GM21825 (cell line): ENCODE results near the gene CEBPG.

ENCODE experiments used
- ATAC-seq: cut with Tn5 transposase; IDR thresholded peaks from one replicate; pipeline ENCODE4 v1.9.1; 2021; ENCODE audit warnings: mild to moderate bottlenecking, moderate library complexity; ENCODE audit not compliant: unreplicated experiment

The CEBPG gene

GRCh38 chr19:33381101-33381500 lies 7.6 kb downstream of the CEBPG start:
- ATAC-seq = no peak

- no peak for ATAC-seq
These were observed 8.5 kb downstream of the CEBPG start for GRCh38 chr19:33382006-33382405.

GRCh38 chr19:33382982-33383381 lies 9.5 kb downstream of the CEBPG start:
- ATAC-seq = no peak

GRCh38 chr19:33383720-33384292 lies 10.3 kb downstream of the CEBPG start:
- ATAC-seq = no peak

GRCh38 chr19:33384983-33385382 lies 11.5 kb downstream of the CEBPG start:
- no peak for ATAC-seq

- no peak for ATAC-seq
These were observed 12.4 kb downstream of the CEBPG start for GRCh38 chr19:33385956-33386355.

- ATAC-seq = no peak
These were observed 12.9 kb downstream of the CEBPG start for GRCh38 chr19:33386361-33386858.

GRCh38 chr19:33387351-33388230 lies 14.1 kb downstream of the CEBPG start:
- ATAC-seq = no peak

- no peak for ATAC-seq
These were observed 14.8 kb downstream of the CEBPG start for GRCh38 chr19:33388231-33388724.

- ATAC-seq = no peak
These were observed 15.4 kb downstream of the CEBPG start for GRCh38 chr19:33388725-33389420.

- no peak for ATAC-seq
These were observed 16.1 kb downstream of the CEBPG start for GRCh38 chr19:33389421-33390100.

- no peak for ATAC-seq
These were observed 16.8 kb downstream of the CEBPG start for GRCh38 chr19:33390101-33390907.

GRCh38 chr19:33390908-33391630 lies 17.6 kb downstream of the CEBPG start:
- no peak for ATAC-seq

GRCh38 chr19:33391631-33392249 lies 18.2 kb downstream of the CEBPG start:
- ATAC-seq = no peak

GRCh38 chr19:33392341-33393285 lies 19.1 kb downstream of the CEBPG start:
- ATAC-seq = no peak

GRCh38 chr19:33393286-33394005 lies 19.9 kb downstream of the CEBPG start:
- no peak for ATAC-seq

- ATAC-seq = no peak
These were observed 20.7 kb downstream of the CEBPG start for GRCh38 chr19:33394006-33394722.
